Thoracic aorta (tissue), 2 donors: ENCODE results near the gene RAP1A. TPM values are rescaled to one million over a fixed set of nuclear protein-coding genes. Genes with fewer than 3 reads are reported as not detected.
A peak's percentile ranks its signal among the peaks of the same experiment; 100 is the strongest.

ENCODE experiments used
- ATAC-seq: fragments of 150-250 bp; one replicate; pipeline ENCODE4 v1.8.0; 2017; ENCODE audit warnings: low read depth; ENCODE audit not compliant: insufficient number of reproducible peaks, low FRiP score
- DNase-seq: peaks from one replicate; pipeline ENCODE4 v3.0.0-alpha.2; 2020; ENCODE audit warnings: low spot score
- H3K27ac ChIP-seq, 2 donors: fragments of 200-600 bp; sonication (generic); 1 replicate in 1 of 2; 2 replicates in 1 of 2; pipeline ENCODE4 v1.5.1; 2016; ENCODE audit warnings: mild to moderate bottlenecking in 2 of 2, moderate library complexity in 2 of 2
- H3K27me3 ChIP-seq: fragments of 200-600 bp; sonication (generic); replicated peaks from 2 replicates; pipeline ENCODE4 v1.6.0; 2016; ENCODE audit warnings: mild to moderate bottlenecking; ENCODE audit not compliant: insufficient read depth
- H3K36me3 ChIP-seq: fragments of 200-600 bp; sonication (generic); one replicate; pipeline ENCODE4 v1.5.1; 2016
- H3K4me1 ChIP-seq, 2 donors: fragments of 200-600 bp; sonication (generic); 1 replicate in 1 of 2; 2 replicates in 1 of 2; pipeline versions ENCODE4 v1.5.1 to v1.6.0; 2016; ENCODE audit warnings: low read depth in 2 of 2, mild to moderate bottlenecking in 1 of 2; ENCODE audit not compliant: control insufficient read depth in 1 of 2
- H3K4me3 ChIP-seq: fragments of 200-600 bp; sonication (generic); 2 replicates; pipeline ENCODE4 v1.5.1; 2016; ENCODE audit warnings: mild to moderate bottlenecking
- H3K9me3 ChIP-seq: fragments of 200-600 bp; sonication (generic); 2 replicates; pipeline ENCODE4 v1.5.1; 2016
- CTCF ChIP-seq: fragments of 200-600 bp; sonication (generic); IDR thresholded peaks from one replicate; pipeline ENCODE4 v1.5.1; 2019; ENCODE audit warnings: antibody characterized with exemption
- total RNA-seq, 2 donors: library from RNA; depleted of rRNA; stranded (reverse); fragments of >200 nt; gene quantifications; one replicate each; pipeline versions ENCODE4 v1.1.0 to v1.2.3, GENCODE V29; 2016

The RAP1A gene
- total RNA-seq, 2 donors from 2014 or later, result 67.4 to 75.0 TPM

GRCh38 chr1:111732718-111733117, 113.1 kb downstream of the RAP1A start:
- Histone ChIP-seq H3K9me3 (no peaks in the 10 kb centered on the region), H3K27ac (no peak overlapping the region), H3K27me3 (no peaks in the 10 kb centered on the region), H3K4me3 (no peak overlapping the region), H3K36me3 (no peaks in the 10 kb centered on the region), H3K4me1 (peaks cover 12 to 60% of the 10 kb centered on the region in 2 donors)
- no peak for ATAC-seq
- TF ChIP-seq CTCF, result no peak
- no peak for DNase-seq

GRCh38 chr1:111733183-111733991, 113.8 kb downstream of the RAP1A start:
- peak overlapping the region; percentile 25 to 55 for H3K27ac ChIP-seq
- ATAC-seq, result peak; percentile 20
- H3K4me1 ChIP-seq, result peaks cover 16 to 66% of the 10 kb centered on the region in 2 donors
- DNase-seq, result no peak
- no peaks in the 10 kb centered on the region for H3K27me3 ChIP-seq
- H3K4me3 ChIP-seq, result no peak overlapping the region
- no peaks in the 10 kb centered on the region for H3K36me3 ChIP-seq
- no peaks in the 10 kb centered on the region for H3K9me3 ChIP-seq
- no peak for TF ChIP-seq CTCF

- no peaks in the 10 kb centered on the region for H3K27me3 ChIP-seq
- no peak for DNase-seq
- no peaks in the 10 kb centered on the region for H3K36me3 ChIP-seq
- TF ChIP-seq CTCF, result no peak
- peaks cover 16 to 65% of the 10 kb centered on the region in 2 donors for H3K4me1 ChIP-seq
- H3K27ac ChIP-seq, result peak overlapping the region; percentile 25 to 55
- H3K4me3 ChIP-seq, result no peak overlapping the region
- H3K9me3 ChIP-seq, result no peaks in the 10 kb centered on the region
- ATAC-seq, result no peak
Measured at GRCh38 chr1:111733992-111734341, 114.4 kb downstream of the RAP1A start.

- no peak overlapping the region for H3K4me3 ChIP-seq
- H3K27me3 ChIP-seq, result no peaks in the 10 kb centered on the region
- peaks cover 16 to 60% of the 10 kb centered on the region in 2 donors for H3K4me1 ChIP-seq
- no peaks in the 10 kb centered on the region for H3K9me3 ChIP-seq
- no peak for DNase-seq
- ATAC-seq, result no peak
- no peaks in the 10 kb centered on the region for H3K36me3 ChIP-seq
- H3K27ac ChIP-seq, result no peak overlapping the region
- no peak for TF ChIP-seq CTCF
Measured at GRCh38 chr1:111734426-111734825, 114.8 kb downstream of the RAP1A start.

GRCh38 chr1:111734856-111735255, 115.3 kb downstream of the RAP1A start:
- Histone ChIP-seq H3K4me1 (peaks cover 16 to 56% of the 10 kb centered on the region in 2 donors), H3K9me3 (no peaks in the 10 kb centered on the region), H3K4me3 (no peak overlapping the region), H3K27me3 (no peaks in the 10 kb centered on the region), H3K27ac (no peak overlapping the region), H3K36me3 (no peaks in the 10 kb centered on the region)
- ATAC-seq (no peak), DNase-seq (no peak)
- TF ChIP-seq CTCF, result no peak
